GM21367 (cell line): ENCODE data around the gene NHS.

Experiments
- ATAC-seq: cut with Tn5 transposase; IDR thresholded peaks from one replicate; pipeline ENCODE4 v1.9.1; 2021; ENCODE audit not compliant: unreplicated experiment

The NHS gene

DNA sequence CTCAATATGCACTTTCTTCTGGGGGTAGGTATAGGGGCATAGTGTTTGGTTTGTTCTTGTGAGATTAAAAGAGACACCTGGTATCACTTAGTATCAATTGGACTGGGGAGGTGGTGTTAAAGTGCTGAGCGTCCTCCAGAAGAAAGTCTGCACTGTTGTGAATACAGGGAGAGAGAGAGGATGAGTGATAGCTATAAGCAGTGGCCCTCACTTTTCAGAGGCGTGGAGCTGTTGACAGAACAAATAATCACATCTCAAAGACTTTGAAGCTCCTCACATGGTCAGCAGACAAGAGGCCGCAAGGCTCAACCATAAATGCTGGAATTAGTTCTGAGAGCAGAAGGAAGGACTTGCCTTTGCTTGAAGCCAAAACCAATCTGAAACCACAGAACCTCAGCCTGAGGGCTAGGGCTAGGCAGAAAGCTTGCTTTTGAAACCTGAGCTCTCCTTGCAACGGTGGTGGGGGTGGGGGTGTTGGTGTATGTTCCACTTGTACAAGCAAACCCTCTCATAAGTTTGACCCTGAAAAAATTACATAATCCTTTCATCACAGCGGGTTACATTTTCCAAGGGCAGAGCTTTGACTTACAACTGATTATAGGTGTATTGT is 239.1 kb downstream of the NHS start:
- no peak for ATAC-seq

DNA sequence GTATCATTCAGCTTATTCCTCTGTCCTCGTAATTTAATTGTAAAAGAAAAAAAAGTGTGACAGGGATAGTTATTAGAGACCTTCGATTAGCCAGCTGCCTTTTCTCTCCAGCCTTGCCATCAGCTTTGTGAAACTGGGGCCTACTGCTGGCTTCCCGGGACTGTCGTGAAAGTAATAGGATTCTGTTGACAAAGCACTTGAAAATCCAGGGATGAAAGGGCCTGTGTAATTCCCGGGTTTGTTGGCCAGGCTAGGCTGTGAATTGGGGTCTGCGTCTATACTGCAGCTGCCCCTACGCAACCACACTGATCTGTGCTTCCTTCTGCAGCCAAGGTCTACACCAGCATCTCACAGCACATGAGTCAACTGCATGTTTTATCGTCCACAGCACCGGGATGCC is 241.9 kb downstream of the NHS start:
- ATAC-seq = no peak

DNA sequence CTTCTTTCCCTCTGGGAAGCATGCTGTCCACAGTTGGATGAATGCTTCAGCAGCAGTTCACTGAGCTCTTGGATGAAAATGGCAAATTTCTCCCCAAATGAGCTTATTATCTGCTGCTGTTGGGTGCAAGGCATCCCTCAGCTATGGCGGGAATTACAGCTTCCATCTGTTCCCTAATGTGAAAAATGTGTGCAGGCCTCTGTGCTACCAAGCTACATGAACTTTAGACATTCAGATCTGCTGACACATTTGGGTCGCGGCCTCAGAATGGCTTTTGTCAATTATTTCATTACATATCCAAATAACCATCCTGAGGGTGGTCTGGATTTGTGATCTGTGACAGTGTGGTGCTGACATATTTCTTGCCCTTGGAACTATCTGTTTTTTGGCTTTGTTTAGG is 242.8 kb downstream of the NHS start:
- ATAC-seq = no peak

DNA sequence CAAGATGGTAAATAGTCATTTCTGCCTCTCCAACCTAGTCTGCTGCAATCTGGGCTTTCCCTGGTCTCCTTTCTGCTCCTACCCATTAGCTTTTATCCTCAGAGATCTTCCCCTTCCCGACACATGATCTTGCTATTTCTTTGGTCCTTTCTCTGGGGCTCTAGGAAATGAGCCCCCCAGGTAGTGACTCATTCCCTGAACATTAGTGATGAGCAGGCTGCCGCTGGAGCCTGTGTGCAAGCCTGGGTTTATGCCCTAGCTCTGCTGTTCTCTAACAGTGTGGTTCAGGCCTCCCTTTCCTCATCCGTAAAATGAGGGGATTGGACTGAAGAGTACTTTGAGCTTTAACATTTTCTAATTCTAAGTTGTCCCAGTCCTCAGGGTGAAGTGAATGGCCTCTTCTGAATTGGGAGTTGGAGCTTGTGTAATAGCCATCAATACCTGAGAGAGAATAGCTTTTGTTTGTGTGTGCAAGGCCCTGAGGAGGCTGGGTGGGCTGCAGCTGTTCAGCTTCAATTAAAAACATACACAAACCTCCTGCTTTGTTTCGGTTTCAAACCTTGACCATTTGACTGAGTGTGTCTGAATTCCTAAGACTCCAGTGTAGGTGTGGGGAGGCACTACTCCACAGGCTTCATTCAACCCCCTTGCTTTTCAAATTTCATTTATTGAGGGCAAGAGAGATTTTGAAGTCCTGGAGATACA is 246.7 kb downstream of the NHS start:
- no peak for ATAC-seq

DNA sequence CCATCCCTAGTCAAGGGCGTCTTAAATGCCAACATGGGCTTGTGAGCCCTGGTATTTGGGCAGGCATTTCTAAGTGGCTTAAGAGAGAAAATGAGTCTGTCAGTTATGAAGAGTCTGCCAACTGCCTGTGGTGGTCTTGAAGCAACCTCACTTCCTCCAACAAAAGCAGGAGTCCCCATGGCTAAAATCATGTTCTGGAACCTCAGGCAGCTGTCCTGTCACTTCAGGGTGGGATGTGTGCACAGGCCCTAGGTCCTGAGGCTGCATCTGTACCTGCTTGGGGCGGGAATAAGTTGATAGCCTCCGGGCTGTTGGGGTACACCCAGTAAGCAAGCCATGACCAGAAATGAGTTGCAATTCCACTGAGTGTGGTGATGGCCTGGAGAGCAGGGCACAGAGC is 247.3 kb downstream of the NHS start:
- no peak for ATAC-seq

DNA sequence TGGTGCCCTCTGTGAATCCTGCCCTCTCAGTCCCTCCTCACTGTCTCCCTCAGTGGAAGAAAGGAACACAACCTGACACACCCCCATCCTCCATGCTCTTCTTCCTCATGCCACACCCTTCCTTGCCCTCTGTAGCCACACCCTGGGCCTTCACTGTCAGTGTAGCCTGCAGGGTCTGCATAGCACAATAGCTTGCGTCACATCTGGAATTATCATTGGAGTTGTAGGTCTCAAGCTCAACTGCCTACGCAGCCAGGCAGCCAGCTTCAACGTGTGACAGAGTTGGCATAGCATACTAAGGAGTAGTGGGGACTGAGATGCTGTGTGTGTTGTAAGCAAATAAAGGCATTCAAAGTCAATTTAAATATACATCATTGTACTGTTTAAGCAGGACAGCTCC is 248.8 kb downstream of the NHS start:
- ATAC-seq = no peak

DNA sequence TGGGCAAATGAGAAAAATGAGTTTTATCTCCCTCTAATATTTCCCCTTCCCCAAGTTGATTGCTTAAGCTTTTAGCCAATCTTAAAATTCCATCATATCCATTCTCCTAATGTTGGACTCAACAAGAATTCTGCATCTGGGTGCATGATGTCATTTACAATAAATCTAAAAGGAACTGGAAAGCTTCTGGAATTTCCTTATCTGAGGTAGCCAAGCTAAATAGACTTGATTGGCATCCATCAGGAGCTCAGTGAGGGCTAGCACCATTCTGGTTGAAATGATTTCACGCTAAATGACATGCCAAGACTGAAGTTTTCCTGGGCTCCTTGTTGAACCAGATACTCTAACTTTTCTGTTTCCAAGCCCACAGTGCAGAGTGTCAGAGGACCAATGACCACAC is 252.0 kb downstream of the NHS start:
- no peak for ATAC-seq

DNA sequence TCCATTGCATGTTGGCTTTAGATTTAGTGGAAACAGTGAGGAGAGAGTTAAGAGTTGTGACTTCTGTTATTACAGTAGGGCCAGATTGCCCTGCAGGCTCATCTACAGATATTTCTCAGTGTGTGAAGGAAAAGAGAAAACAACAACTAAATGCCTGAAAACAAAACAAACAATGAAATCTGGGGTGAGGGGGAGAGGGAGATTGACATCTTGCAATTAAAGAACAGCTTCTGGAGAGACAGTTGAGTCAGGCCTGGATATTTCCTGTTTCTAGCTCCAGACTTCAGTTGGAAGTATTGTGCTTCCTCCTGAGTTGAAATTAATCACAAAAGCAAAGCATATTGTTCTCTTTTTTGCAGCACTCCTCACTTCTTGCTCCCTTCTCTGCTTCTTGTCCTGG is 254.0 kb downstream of the NHS start:
- no peak for ATAC-seq

DNA sequence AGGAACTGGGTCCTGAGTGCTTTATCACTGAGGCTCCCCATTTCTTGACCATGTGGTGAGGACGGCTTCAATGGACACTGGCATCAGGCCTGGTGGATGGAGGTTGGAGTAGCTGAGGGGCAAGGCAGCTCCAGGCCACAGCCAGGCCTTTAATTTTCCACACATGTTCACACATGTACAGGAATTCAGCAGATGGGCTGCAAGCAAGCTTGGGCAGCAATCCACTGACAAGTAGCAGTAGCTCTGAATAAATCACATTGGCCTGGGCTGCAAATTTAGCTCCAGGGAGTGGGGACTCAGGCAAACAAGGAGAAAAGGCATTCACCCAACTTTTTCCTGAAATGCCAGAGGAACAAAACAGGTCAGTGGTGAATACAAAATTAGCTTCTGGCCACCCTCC is 254.5 kb downstream of the NHS start:
- ATAC-seq = no peak

DNA sequence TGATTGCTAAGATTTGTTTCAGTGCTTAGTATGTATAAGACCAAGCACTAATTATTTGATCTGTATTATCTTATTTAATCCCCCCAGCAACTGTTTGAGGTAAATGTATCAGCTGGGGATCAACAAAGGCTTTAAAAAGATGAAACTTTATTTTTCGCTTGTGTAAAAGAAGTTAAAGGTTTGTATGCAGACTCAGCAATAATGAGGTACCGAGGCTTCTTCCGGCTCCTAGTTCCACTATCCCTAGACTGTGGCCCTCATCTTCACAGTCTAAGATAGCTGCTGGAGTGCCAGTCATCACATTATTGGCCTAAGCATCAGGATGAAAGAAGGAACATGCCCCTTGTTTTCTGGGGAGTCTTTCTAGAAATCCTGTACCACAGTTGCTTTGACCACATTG is 256.6 kb downstream of the NHS start:
- ATAC-seq = no peak

DNA sequence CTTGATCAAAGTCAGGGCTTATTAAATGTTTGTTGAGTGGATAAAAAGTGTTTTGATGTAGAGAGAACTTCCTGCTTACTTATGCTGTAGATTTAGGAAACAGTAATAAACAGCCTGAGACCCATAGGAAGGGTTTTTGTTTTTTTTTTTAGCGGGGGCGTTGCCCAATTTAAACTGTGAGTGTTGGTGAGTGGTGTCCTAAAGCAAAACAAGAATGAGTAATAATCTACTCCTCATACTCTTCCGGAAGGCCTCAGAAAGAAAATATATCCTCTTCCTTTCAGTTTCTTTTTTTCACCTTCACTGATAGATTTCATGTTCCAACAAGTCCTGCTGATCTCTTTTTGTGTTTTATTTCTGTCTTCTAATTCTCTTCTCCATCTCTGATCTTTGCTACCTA is 257.9 kb downstream of the NHS start:
- ATAC-seq = no peak

DNA sequence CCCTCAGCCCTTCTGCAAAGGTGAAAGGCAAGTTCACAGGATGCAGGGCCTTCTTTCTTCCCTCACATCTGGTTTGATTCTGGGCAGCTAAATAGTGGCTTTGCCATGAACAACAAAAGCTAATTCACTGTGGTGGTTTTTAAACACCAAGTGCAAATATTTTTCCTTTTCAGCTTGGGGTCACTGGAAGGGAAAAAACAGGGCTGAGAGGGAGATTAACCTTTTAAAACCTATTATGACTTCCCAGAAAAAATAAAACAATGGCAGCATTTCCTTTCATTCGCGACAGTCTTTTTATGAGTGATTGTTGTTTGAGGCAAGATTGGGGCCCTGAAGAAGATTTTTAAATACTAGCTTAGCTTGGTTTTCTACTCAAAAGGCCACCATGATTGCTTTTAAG is 258.5 kb downstream of the NHS start:
- ATAC-seq = no peak

DNA sequence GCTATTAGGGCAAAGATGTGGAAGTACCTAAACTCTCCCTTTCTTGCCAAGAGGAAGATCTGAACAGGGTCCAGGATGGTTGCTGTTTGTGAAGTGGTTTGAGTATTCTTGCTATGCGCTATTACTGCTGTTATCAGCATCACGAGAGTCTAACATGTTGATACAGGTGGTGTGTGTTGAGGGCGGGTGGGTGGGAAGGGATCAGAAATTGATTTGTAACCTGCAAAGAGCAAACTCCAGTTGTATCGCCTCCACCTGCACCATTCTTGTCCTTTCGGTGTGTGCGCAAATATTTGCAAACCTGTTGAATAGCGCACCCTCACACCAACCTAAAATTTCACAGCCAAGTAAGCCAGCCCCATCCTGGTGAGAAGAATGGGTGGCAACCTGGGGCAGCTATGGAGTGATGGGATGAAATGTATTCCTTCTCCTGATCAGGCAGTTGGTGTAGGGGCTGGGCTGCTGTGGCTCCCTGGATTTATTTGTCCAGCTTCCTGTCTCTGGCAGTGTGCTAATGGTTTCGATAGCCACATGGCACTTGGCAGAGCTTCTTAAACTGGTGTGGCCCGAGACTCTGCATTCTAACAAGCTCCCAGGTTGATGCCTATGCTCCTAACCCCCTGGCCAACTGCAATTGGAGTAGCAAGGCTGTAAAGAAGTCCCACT is 259.7 kb downstream of the NHS start:
- ATAC-seq = no peak

DNA sequence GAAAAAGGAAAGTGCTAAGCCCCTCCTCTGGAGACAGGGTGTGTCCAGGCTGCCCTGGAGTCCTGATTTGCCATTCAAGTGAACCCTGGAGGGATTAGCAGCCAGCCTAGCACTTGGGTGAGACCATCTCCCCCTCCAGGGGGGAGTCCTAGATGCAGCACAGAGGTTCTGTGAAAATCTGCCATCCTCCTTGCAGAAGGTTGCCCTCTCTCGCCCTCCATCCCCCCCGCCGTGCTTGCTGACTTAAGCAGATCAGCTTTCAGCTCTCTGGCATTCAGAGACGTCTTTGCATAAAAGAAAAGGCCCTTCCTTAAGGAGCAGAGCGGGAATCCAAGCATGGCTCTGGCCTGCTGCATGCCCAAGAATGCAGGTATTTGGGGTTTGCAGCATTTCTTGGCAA is 260.2 kb downstream of the NHS start:
- ATAC-seq = no peak

DNA sequence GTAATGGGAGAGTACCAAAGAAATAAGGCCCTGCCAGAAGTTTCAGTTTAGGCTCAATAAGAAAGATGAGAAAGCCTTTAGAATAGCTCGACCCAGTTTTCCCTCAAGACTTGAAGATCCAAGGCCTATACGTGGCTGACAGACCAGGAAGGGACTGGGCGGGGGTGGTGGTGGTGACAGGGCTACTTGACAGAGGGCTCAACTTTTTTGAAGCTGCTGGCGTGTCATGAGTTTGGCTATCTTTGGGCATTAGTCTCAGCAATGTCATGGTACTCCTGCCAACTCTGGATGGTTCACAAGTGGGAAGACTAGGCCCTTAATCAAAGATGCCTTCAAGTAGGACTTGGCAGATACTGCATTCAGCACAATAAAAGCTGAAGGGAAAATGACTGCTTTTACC is 262.2 kb downstream of the NHS start:
- ATAC-seq = no peak

DNA sequence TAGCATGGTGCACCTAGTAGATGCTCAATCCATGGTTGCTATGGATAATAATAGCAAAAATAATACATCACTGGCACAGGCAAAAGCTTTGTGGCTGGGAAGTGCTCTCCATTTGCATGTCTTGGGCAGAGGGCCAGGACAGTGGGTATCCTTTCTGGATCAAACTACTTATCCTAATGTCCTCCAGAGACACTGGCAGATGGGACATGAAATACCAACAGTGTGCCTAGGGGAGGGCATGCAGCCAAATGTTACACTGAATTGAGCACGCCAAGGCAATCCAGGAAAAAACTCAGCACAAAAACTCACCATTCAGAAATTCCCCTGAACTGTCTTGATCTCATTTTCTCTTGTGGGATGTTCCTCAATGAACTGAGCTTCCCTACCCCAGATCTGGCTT is 263.7 kb downstream of the NHS start:
- ATAC-seq = no peak

DNA sequence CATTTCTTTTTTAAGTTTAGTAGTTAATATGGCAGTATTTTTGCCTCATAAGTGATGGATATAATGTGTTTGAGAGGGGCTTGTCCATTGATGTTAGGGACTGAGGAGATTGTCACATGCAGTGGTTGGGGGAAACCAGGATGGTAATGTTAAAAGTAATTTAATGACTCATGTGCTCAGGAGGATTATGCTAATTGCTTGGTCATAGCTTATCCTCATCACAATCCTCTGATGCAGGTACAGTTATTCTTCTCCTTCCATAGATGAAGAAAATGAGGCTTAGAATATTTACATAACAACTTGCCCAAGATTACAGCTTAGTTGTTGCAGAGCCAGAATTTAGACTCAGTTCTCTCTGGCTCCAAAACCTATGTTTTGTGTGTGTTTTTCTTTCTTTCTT is 267.9 kb downstream of the NHS start:
- ATAC-seq = no peak

DNA sequence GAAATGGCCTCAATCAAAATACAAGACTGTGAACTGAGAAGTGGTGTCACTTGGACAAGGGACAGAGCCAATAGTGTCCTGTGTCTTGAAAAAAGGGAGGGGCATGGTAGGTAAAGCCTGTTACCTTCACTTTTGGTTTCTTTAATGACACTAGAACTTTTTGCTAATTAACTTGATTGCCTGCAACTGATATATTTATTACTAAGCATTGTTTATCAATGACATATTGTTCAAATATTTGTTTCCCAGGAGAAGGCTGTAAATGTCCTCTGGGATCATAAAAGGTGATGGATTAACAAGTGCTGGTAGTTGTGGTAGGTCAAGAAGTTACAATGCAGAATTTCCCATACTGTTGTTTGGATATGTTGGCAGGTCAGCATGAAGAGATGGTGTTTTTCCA is 268.5 kb downstream of the NHS start:
- ATAC-seq = no peak

DNA sequence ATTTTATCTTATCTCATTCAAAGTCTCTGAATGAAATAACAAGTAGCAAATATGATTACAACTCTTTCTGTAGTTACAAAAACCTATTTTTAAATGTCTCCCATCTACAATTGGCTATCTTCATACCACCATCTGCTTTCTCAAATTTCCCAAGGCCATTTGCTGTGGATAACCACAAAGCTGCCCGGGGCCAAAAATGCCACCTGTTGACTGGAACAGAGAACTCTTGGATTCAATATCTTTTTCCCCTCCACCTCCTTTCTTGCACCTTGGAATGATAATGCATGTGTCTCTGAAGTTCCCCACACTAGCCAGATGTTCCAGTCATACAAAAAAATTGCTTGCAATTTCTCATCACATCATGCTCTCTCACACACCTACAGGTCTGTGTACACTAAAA is 269.0 kb downstream of the NHS start:
- no peak for ATAC-seq

DNA sequence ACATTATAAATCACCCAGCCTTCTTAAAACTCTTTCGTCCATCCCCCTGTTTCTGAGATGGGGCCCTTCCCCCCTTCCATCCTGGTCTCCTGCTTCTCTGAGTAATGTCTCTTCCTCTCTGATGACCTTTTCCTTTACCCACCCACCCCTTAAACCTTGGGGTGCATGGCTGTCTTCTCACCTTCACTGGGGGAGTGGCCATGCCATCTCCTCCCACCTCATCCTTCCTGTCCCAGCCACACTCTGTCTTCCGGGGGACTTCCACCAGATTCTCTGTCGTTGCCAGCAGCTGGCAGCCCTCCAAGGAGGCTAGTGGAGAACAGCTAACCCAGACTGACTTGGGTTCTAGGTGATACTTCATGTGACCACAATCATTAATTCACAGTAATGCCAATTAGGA is 279.1 kb downstream of the NHS start:
- ATAC-seq = no peak

DNA sequence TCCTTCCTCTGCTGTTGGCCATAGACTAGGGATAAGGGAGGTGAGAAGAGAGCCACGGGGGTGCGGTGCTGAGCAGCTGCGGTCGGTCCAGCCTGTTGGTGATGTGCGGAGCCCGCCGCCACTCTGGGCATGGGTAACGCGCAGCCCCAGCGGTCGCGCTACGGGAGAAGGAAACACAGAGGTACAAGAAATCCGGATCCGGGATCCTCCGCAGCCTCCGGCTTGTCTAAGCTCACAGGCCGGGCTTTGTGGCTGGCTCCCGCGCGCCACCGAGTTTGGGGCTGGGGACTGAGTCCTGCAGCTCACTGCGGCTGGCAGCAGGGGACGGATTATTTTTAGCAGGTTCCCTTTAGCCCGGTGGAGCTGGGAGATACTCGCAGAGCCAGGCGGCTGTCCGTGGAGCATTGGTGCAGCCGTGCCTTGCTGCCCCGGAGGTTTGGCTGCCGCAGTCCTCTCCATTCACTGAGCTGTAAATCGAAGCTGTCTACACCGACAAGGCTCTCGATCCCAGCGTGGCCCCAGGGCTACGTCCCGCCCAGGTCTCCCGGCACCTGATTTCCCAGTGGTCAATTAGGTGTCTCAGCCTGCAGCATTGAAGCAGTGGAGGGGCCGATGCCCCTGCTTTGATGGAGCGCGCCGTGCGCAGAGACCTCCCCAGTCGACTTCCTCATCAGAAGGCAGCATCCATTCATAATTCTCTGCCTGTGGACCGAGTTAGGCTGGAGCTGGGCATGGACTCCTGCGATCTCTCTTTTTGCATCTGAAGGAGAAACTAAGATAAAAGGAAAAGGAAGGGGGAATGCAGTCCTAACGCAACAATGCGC is 280.4 kb downstream of the NHS start:
- ATAC-seq = no peak

DNA sequence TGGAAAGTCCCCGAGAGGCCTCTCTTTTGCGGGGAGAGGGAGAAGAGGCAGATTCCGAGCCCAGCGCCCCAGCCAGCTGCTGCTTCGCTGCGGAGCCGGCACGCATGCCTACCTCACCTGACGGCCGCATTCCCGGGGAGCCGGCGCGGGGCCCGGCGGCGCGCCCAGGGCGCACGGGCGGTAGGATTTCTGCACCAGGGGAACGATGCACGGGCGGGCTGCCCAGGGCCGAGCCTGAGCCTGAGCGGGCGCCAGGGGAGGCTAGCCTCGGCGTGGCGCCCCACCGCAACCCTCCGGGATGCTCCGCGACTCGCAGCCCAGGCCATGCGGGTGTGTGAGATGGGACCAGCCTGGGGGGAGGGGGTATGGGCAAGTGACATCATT is 281.0 kb downstream of the NHS start:
- ATAC-seq = no peak
